ENCODE results near the gene PADI2. TPM values are rescaled to one million over a fixed set of nuclear protein-coding genes. Genes with fewer than 3 reads are reported as not detected.

The PADI2 gene
- total RNA-seq, 1 experiment from 2014 or later = 3.0 TPM

- Histone ChIP-seq H3K18ac (ENCODE audit: insufficient read length, low read depth, low read length) (no peak overlapping the region), H3K9ac (ENCODE audit: extremely low read depth, insufficient read length, low read length) (no peak overlapping the region), H2BK12ac (ENCODE audit: insufficient read length, low read depth, low read length) (no peak overlapping the region), H3K4ac (ENCODE audit: low read depth, low read length) (no peak overlapping the region), H4K91ac (ENCODE audit: insufficient read length, low read depth, low read length) (no peak overlapping the region), H3K27ac (ENCODE audit: insufficient read length, low read depth, low read length) (no peak overlapping the region), H4K5ac (ENCODE audit: insufficient read length, low read depth, low read length) (no peak overlapping the region), H4K8ac (replicated peaks; ENCODE audit: insufficient read length, low read depth, low read length) (no peak overlapping the region), H3K9me3 (ENCODE audit: control insufficient read depth, low read depth, low read length) (no peaks in the 10 kb centered on the region), H2BK120ac (ENCODE audit: low read depth, low read length, poor library complexity, severe bottlenecking) (no peak overlapping the region), H4K20me1 (ENCODE audit: control insufficient read depth, insufficient read depth, insufficient read length) (no peaks in the 10 kb centered on the region), H3T11ph (ENCODE audit: low read length) (no peak overlapping the region), H3K79me1 (ENCODE audit: insufficient read depth, low read depth, low read length, poor library complexity, severe bottlenecking) (no peaks in the 10 kb centered on the region), H3K23ac (ENCODE audit: insufficient read length, low read depth, low read length) (no peak overlapping the region), H2BK15ac (ENCODE audit: low read depth, low read length) (no peak overlapping the region), H2AFZ (ENCODE audit: low read length) (no peak overlapping the region), H2AK5ac (ENCODE audit: insufficient read length, low read length) (no peak overlapping the region), H3K14ac (ENCODE audit: insufficient read depth, low read length) (no peak overlapping the region), H3K23me2 (ENCODE audit: insufficient read length, low read depth, low read length, poor library complexity, severe bottlenecking) (no peaks in the 10 kb centered on the region), H2BK5ac (ENCODE audit: insufficient read length, low read length) (no peak overlapping the region), H2BK20ac (ENCODE audit: low read depth, low read length, poor library complexity, severe bottlenecking) (no peak overlapping the region), H3K4me1 (ENCODE audit: insufficient read depth, low read length) (no peaks in the 10 kb centered on the region), H3K4me2 (ENCODE audit: insufficient read depth, insufficient read length, low read length) (no peak overlapping the region), H3K56ac (ENCODE audit: insufficient read length, low read depth, low read length) (no peak overlapping the region), H3K79me2 (ENCODE audit: insufficient read depth, low read length) (no peaks in the 10 kb centered on the region), H3K27me3 (ENCODE audit: insufficient read depth, low read length) (no peaks in the 10 kb centered on the region)
- no peak for DNase-seq
- no peak overlapping the region for H3K4me3 Mint-ChIP-seq
- WGBS (ENCODE audit: extremely low coverage, insufficient read length, low lambda C conversion rate) = no CpG with 5 or more reads among the region's 4 CpGs
- no peaks in the 10 kb centered on the region for H3K9me3 Mint-ChIP-seq
- H3K27ac Mint-ChIP-seq = peak overlapping the region in 1 of 3 experiments; percentile 41; a peak in 1 of 7 replicates
- no peaks in the 10 kb centered on the region for H3K4me1 Mint-ChIP-seq
- TF ChIP-seq CTCF (conservative IDR thresholded peaks at IDR 0.05) = no peak
- peaks cover 13 to 56% (median 33%) of the 10 kb centered on the region in 3 experiments; a peak in 6 of 7 replicates for H3K36me3 Mint-ChIP-seq (ENCODE audit: insufficient read depth in 1 of 3, low read depth in 3 of 3)
- no peaks in the 10 kb centered on the region for H3K27me3 Mint-ChIP-seq (ENCODE audit: low read depth)
These were observed 89.0 kb downstream of the PADI2 start for GRCh38 chr1:17030206-17030605.
